ENCODE data around the gene BABAM2.

The BABAM2 gene

GRCh38 chr2:28133778-28134177 lies 243.2 kb downstream of the BABAM2 start:
- no peak for TF ChIP-seq CTCF (IDR thresholded peaks at IDR 0.05; ENCODE audit: insufficient read depth, missing control alignments)
- DNase-seq (ENCODE audit: insufficient read length, low spot score): no peak
- FAIRE-seq: no peak

DNA sequence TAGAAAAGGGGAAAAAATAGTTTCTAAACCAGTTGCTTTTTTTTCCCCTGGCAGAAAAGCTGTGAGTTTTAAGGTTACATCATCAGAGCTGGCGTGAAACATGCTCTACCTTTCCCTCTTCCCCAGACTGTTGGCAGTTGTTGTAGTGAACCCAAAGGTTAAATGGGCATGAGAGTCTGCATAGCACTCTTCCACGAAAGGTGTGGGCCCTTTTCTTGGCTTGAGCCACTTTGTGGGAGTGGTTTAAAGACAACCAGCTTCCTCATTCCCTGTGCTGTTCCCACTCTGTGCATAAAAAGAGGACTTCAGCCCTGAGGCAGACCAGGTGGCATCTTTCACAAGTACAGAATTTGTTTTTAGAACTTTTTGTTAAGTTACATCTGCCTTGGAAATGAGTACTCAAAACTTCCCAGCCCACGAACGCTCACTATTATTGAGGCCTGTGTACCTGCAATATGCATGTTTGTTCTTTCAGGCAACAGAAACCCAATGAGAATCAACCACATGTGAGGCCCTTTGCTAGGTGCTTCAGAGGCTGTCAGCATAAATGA lies 243.8 kb downstream of the BABAM2 start:
- no peak for TF ChIP-seq CTCF (IDR thresholded peaks at IDR 0.05; ENCODE audit: insufficient read depth, missing control alignments)
- no peak for FAIRE-seq
- no peak for DNase-seq (ENCODE audit: insufficient read length, low spot score)

- FAIRE-seq (no peak), DNase-seq (ENCODE audit: insufficient read length, low spot score) (no peak)
- TF ChIP-seq CTCF (IDR thresholded peaks at IDR 0.05; ENCODE audit: insufficient read depth, missing control alignments): no peak
Observed at GRCh38 chr2:28134857-28135256, 244.3 kb downstream of the BABAM2 start.

- no peak for DNase-seq (ENCODE audit: insufficient read length, low spot score)
- FAIRE-seq: no peak
- no peak for TF ChIP-seq CTCF (IDR thresholded peaks at IDR 0.05; ENCODE audit: insufficient read depth, missing control alignments)
Observed at GRCh38 chr2:28135324-28135723, 244.8 kb downstream of the BABAM2 start.

GRCh38 chr2:28135799-28136198 lies 245.3 kb downstream of the BABAM2 start:
- no peak for DNase-seq (ENCODE audit: insufficient read length, low spot score)
- TF ChIP-seq CTCF (IDR thresholded peaks at IDR 0.05; ENCODE audit: insufficient read depth, missing control alignments): no peak
- no peak for FAIRE-seq

DNA sequence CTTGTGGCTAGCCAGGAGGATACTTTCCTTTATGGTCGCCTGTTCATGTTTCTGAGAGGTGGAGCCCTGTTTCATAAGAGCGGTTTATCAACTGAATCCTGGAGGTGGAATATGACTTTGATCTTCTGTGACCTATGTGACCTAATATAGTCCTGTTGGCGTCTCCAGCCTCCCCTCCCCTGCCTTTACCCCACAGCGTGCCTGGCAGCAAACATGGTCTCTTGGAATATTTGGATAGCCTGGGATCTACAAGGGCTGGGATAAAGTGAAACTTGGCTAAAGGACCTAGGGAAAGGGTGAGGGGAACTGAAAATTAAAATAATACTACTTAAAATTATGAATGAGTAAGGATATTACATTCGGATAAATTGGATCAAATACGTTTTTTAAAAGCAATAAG lies 246.0 kb downstream of the BABAM2 start:
- FAIRE-seq: no peak
- no peak for DNase-seq (ENCODE audit: insufficient read length, low spot score)
- no peak for TF ChIP-seq CTCF (IDR thresholded peaks at IDR 0.05; ENCODE audit: insufficient read depth, missing control alignments)

- FAIRE-seq (no peak), DNase-seq (ENCODE audit: insufficient read length, low spot score) (no peak)
- TF ChIP-seq CTCF (IDR thresholded peaks at IDR 0.05; ENCODE audit: insufficient read depth, missing control alignments): no peak
Observed at GRCh38 chr2:28137221-28137620, 246.7 kb downstream of the BABAM2 start.
